K562 (cell line): Measurements from ENCODE around the gene FBXL13. TPM values are rescaled to one million over a fixed set of nuclear protein-coding genes. Genes with fewer than 3 reads are reported as not detected.

ENCODE experiments used
- ATAC-seq: fragments of 200-7000 bp; cut with Tn5 transposase; 3 replicates; pipeline ENCODE4 v1.9.1; 2020; ENCODE audit warnings: moderate library complexity
- BruUV-seq: library from RNA; stranded (reverse); fragments of 400-500 nt; replicated peaks from 2 replicates; lab custom pipeline; 2021; lab: Mats Ljungman, UMichigan
- CTCF ChIA-PET: fragments of 300-600 bp; formaldehyde crosslinking; extraction: SDS; loops from one replicate; lab custom pipeline; 2021; ENCODE audit warnings: low intra/inter-chr PET ratio; lab: Yijun Ruan, JAX
- POLR2A ChIA-PET: fragments of 300-600, 350-650 bp; sonication (Branson Sonifier 250); formaldehyde crosslinking; extraction: SDS; loops from one replicate; lab custom pipeline; 2021; ENCODE audit warnings: antibody characterized with exemption, inconsistent platforms; lab: Yijun Ruan, JAX
- DNase-seq, 4 experiments: peaks; one replicate each; pipeline versions ENCODE4 v3.0.0 to v3.0.0-alpha.2; 2011 to 2018; ENCODE audit warnings: low spot score in 3 of 4, mixed read lengths in 3 of 4; ENCODE audit errors: extremely low read depth in 1 of 4
- FAIRE-seq: peaks from 2 replicates; lab custom pipeline; 2011; peaks lifted over from hg19 to GRCh38; lab: Jason Lieb, UNC
- H2AFZ ChIP-seq: 2 replicates; pipeline ENCODE4 v1.6.0; 2011; ENCODE audit warnings: low read depth, low read length, control low read depth, inconsistent platforms
- H3K27ac ChIP-seq: fragments of 200-600 bp; 3 replicates; pipeline ENCODE4 v1.8.0; 2011; ENCODE audit warnings: low read depth, mild to moderate bottlenecking, control low read depth, inconsistent platforms, low read length, moderate library complexity, mixed read lengths; ENCODE audit errors: extremely low read depth
- H3K27me3 ChIP-seq, 2 experiments: fragments of 300-600 bp in 1 of 2; 2 replicates in 1 of 2; 3 replicates in 1 of 2; pipeline versions ENCODE4 v1.6.0 to v1.8.0; 2011; ENCODE audit warnings: inconsistent platforms in 2 of 2, low read length in 2 of 2, mild to moderate bottlenecking in 1 of 2, mixed read lengths in 1 of 2, moderate library complexity in 1 of 2; ENCODE audit not compliant: control insufficient read depth in 2 of 2, insufficient read depth in 2 of 2
- H3K36me3 ChIP-seq: fragments of 300-600 bp; 3 replicates; pipeline ENCODE4 v1.8.0; 2011; ENCODE audit warnings: mild to moderate bottlenecking, low read length, inconsistent platforms; ENCODE audit not compliant: control insufficient read depth, insufficient read depth
- H3K4me1 ChIP-seq, 2 experiments: fragments of 200-600 bp in 1 of 2; replicated peaks in 1 of 2; 2 replicates in 1 of 2; 3 replicates in 1 of 2; pipeline versions ENCODE4 v1.5.1 to v1.8.0; 2011; ENCODE audit warnings: inconsistent platforms in 2 of 2, low read length in 2 of 2, mild to moderate bottlenecking in 1 of 2, mixed read lengths in 1 of 2, moderate library complexity in 1 of 2; ENCODE audit not compliant: control insufficient read depth in 2 of 2, insufficient read depth in 2 of 2
- H3K4me2 ChIP-seq: 2 replicates; pipeline ENCODE4 v1.6.1; 2011; ENCODE audit warnings: low read length, control low read depth, inconsistent platforms, mixed read lengths; ENCODE audit not compliant: insufficient read depth
- H3K4me3 ChIP-seq: fragments of 200-600 bp; sonication (generic), shearing (Covaris generic); 2 replicates; pipeline ENCODE4 v1.5.1; 2016; ENCODE audit warnings: control low read depth, inconsistent platforms
- H3K79me2 ChIP-seq: fragments of 200-600 bp; 3 replicates; pipeline ENCODE4 v1.8.0; 2011; ENCODE audit warnings: low read length, inconsistent platforms; ENCODE audit not compliant: control insufficient read depth, insufficient read depth
- H3K9ac ChIP-seq, 2 experiments: 2 replicates each; pipeline versions ENCODE4 v1.6.0 to v1.6.1; 2011; ENCODE audit warnings: low read depth in 2 of 2, low read length in 2 of 2, control low read depth in 1 of 2, inconsistent platforms in 1 of 2, mild to moderate bottlenecking in 1 of 2, mixed read lengths in 1 of 2; ENCODE audit not compliant: insufficient read depth in 1 of 2
- H3K9me1 ChIP-seq: one replicate; pipeline ENCODE4 v1.6.0; 2011; ENCODE audit warnings: inconsistent platforms, mild to moderate bottlenecking, low read length, moderate library complexity; ENCODE audit not compliant: control insufficient read depth, insufficient read depth
- H3K9me3 ChIP-seq: replicated peaks from 2 replicates; pipeline ENCODE4 v1.5.1; 2011; ENCODE audit warnings: low read depth, low read length, inconsistent platforms; ENCODE audit not compliant: control insufficient read depth, insufficient read depth
- H4K20me1 ChIP-seq: replicated peaks from 2 replicates; pipeline ENCODE4 v1.6.1; 2011; ENCODE audit warnings: low read length, inconsistent platforms, mixed read lengths; ENCODE audit not compliant: control insufficient read depth, insufficient read depth
- CBFA2T2 ChIP-seq: fragments of 450-650 bp; conservative IDR thresholded peaks from 2 replicates; pipeline ENCODE4 v1.6.1; 2017; ENCODE audit warnings: mild to moderate bottlenecking
- CBX1 ChIP-seq: sonication (generic); IDR thresholded peaks from 2 replicates; pipeline ENCODE4 v1.6.1; 2016; ENCODE audit warnings: antibody characterized with exemption, low read depth, mild to moderate bottlenecking
- ERF ChIP-seq: fragments of 450-650 bp; formaldehyde crosslinking; IDR thresholded peaks from 2 replicates; pipeline ENCODE4 v1.4.0; 2020; ENCODE audit warnings: mild to moderate bottlenecking, mixed read lengths
- JUN ChIP-seq, 2 experiments: sonication (generic) in 1 of 2; formaldehyde crosslinking in 1 of 2; IDR thresholded peaks; 2 replicates each; pipeline versions ENCODE4 v1.6.1 to v1.8.0; 2012 to 2022; ENCODE audit warnings: borderline replicate concordance in 2 of 2, mild to moderate bottlenecking in 2 of 2, improper control_type of control experiment in 1 of 2, low read depth in 1 of 2, low read length in 1 of 2, missing genetic modification reagents in 1 of 2
- MYNN ChIP-seq, 2 experiments: sonication (generic); formaldehyde crosslinking in 1 of 2; IDR thresholded peaks; 2 replicates each; pipeline versions ENCODE4 v1.5.0 to v1.6.1; 2016 to 2020; ENCODE audit warnings: antibody characterized with exemption in 1 of 2, missing genetic modification reagents in 1 of 2
- NFIC ChIP-seq: fragments of 450-650 bp; IDR thresholded peaks from 2 replicates; pipeline ENCODE4 v1.6.1; 2017; ENCODE audit warnings: mild to moderate bottlenecking, inconsistent platforms
- POLR2AphosphoS2 ChIP-seq: IDR thresholded peaks from 2 replicates; pipeline ENCODE4 v1.6.1; 2012; ENCODE audit warnings: low read length, improper control_type of control experiment
- PYGO2 ChIP-seq: fragments of 450-650 bp; IDR thresholded peaks from 2 replicates; pipeline ENCODE4 v1.6.1; 2016; ENCODE audit warnings: mild to moderate bottlenecking, missing genetic modification characterization, moderate library complexity, missing compliant biosample characterization
- SMAD3 ChIP-seq: fragments of 450-650 bp; formaldehyde crosslinking; conservative IDR thresholded peaks from 2 replicates; pipeline ENCODE4 v1.4.0; 2020; ENCODE audit warnings: mild to moderate bottlenecking
- WGBS: fragments of 100-300 bp; shearing (Covaris generic); methylation state at CpG from one replicate; pipeline ENCODE4 v1.1.6; 2016; ENCODE audit warnings: low coverage, mixed read lengths; ENCODE audit not compliant: insufficient coverage; ENCODE audit errors: missing lambda C conversion rate; 5-methylcytosine and 5-hydroxymethylcytosine counted together
- in situ Hi-C: fragments of 300-500 bp; cut with MboI; formaldehyde crosslinking; loops from 4 replicates; pipeline ENCODE4 v1.15.0; 2018; ENCODE audit warnings: inconsistent platforms, mixed read lengths
- intact Hi-C: fragments of 100-400 bp; cut with micrococcal nuclease; formaldehyde crosslinking; loops from 2 replicates; pipeline ENCODE4 v1.14.2; 2022
- polyA plus RNA-seq, 8 experiments: library from polyadenylated mRNA; depleted of rRNA in 4 of 8; stranded (reverse) in 5 of 8; unstranded in 3 of 8; fragments of >200 nt; fragmentation: Nextera tagmentation in 2 of 8; fragmentation: Illumina TruSeq in 1 of 8; extraction: Ambion mirVana in 2 of 8; extraction: Trizol in 1 of 8; gene quantifications; 2 replicates each; pipeline versions ENCODE4 v1.2.1 to v1.2.3, GENCODE V29; 2011 to 2014; ENCODE audit warnings: inconsistent platforms in 1 of 8, missing spikeins in 1 of 8
- total RNA-seq, 7 experiments: library from RNA; depleted of rRNA in 6 of 7; stranded (reverse); fragments of >200 nt in 6 of 7; fragmentation: Illumina TruSeq in 2 of 7; extraction: Trizol in 2 of 7; gene quantifications; 2 replicates each; pipeline versions ENCODE4 v1.2.1 to v1.2.3, GENCODE V29; 2011 to 2021; ENCODE audit warnings: low replicate concordance in 1 of 7
- TF ChIP-seq, protein P1 (sequence below): sonication (generic); formaldehyde crosslinking; IDR thresholded peaks from 2 replicates; pipeline ENCODE4 v1.8.1; 2023; ENCODE audit warnings: mild to moderate bottlenecking, missing genetic modification reagents
- TF ChIP-seq, protein P2 (sequence below): sonication (generic); formaldehyde crosslinking; IDR thresholded peaks from 2 replicates; pipeline ENCODE4 v1.8.0; 2023; ENCODE audit warnings: mild to moderate bottlenecking, missing genetic modification reagents
- TF ChIP-seq, protein P3 (sequence below), 2 experiments: fragments of 450-650 bp; IDR thresholded peaks; 2 replicates each; pipeline ENCODE4 v1.6.1; 2018; ENCODE audit warnings: mild to moderate bottlenecking in 2 of 2, low read depth in 1 of 2; ENCODE audit not compliant: partially characterized antibody in 2 of 2

The FBXL13 gene
- total and polyA plus RNA-seq, 9 of the 15 experiments (the other 6 are each of a cell fraction or from before 2014, with no cell fraction given), result 16.3 to 55.0 (median 25.4) TPM

- TF ChIP-seq CBFA2T2, result peak; percentile 98
- TF ChIP-seq MYNN (IDR thresholded peaks at IDR 0.05), result peak; percentile 94
- no peak for TF ChIP-seq MYNN (CRISPR knock-in tag; IDR thresholded peaks at IDR 0.05)
These were observed 45.2 kb upstream of the FBXL13 start (continued) for GRCh38 chr7:103119791-103120291.

GRCh38 chr7:103117465-103117864 lies 42.9 kb upstream of the FBXL13 start:
- H3K79me2 ChIP-seq, result no peaks in the 10 kb centered on the region
- H3K27me3 ChIP-seq, result no peaks in the 10 kb centered on the region
- BruUV-seq, result no TSS peak
- H3K36me3 ChIP-seq, result peaks cover 29% of the 10 kb centered on the region
- H3K4me2 ChIP-seq, result no peak overlapping the region
- in situ Hi-C loops, result no loop called here
- WGBS, result 88% methylated on average over 2 of the region's 2 CpGs
- FAIRE-seq (no peak), ATAC-seq (no peak), DNase-seq (no peak)
- peaks cover 14 to 32% of the 10 kb centered on the region in 2 experiments for H3K4me1 ChIP-seq
- intact Hi-C loops, result no loop called here
- H4K20me1 ChIP-seq, result 0 out of 2 replicates have a peak, but pooled peaks cover 4% of the 10 kb centered on the region
- H3K9ac ChIP-seq, result no peak overlapping the region
- no peak overlapping the region for H2AFZ ChIP-seq
- ChIA-PET POLR2A (no interaction called here), CTCF (no interaction called here)
- no peaks in the 10 kb centered on the region for H3K9me1 ChIP-seq
- no peak overlapping the region for H3K4me3 ChIP-seq
- H3K9me3 ChIP-seq, result no peaks in the 10 kb centered on the region
- H3K27ac ChIP-seq, result no peak overlapping the region
- TF ChIP-seq POLR2AphosphoS2, result no peak
- TF ChIP-seq, protein P1, sequence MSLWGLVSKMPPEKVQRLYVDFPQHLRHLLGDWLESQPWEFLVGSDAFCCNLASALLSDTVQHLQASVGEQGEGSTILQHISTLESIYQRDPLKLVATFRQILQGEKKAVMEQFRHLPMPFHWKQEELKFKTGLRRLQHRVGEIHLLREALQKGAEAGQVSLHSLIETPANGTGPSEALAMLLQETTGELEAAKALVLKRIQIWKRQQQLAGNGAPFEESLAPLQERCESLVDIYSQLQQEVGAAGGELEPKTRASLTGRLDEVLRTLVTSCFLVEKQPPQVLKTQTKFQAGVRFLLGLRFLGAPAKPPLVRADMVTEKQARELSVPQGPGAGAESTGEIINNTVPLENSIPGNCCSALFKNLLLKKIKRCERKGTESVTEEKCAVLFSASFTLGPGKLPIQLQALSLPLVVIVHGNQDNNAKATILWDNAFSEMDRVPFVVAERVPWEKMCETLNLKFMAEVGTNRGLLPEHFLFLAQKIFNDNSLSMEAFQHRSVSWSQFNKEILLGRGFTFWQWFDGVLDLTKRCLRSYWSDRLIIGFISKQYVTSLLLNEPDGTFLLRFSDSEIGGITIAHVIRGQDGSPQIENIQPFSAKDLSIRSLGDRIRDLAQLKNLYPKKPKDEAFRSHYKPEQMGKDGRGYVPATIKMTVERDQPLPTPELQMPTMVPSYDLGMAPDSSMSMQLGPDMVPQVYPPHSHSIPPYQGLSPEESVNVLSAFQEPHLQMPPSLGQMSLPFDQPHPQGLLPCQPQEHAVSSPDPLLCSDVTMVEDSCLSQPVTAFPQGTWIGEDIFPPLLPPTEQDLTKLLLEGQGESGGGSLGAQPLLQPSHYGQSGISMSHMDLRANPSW (CRISPR knock-in tag), result no peak
- no peak for TF ChIP-seq SMAD3 (CRISPR knock-in tag)
- no peak for TF ChIP-seq ERF (CRISPR knock-in tag)
- TF ChIP-seq PYGO2 (tag), result no peak
- no peak for TF ChIP-seq JUN (IDR thresholded peaks at IDR 0.05; ENCODE audit: borderline replicate concordance, low read depth, low read length)
- TF ChIP-seq JUN (CRISPR knock-in tag; IDR thresholded peaks at IDR 0.05; ENCODE audit: borderline replicate concordance), result no peak
- TF ChIP-seq, protein P2, sequence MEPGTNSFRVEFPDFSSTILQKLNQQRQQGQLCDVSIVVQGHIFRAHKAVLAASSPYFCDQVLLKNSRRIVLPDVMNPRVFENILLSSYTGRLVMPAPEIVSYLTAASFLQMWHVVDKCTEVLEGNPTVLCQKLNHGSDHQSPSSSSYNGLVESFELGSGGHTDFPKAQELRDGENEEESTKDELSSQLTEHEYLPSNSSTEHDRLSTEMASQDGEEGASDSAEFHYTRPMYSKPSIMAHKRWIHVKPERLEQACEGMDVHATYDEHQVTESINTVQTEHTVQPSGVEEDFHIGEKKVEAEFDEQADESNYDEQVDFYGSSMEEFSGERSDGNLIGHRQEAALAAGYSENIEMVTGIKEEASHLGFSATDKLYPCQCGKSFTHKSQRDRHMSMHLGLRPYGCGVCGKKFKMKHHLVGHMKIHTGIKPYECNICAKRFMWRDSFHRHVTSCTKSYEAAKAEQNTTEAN, result no peak
- no peak for TF ChIP-seq CBX1
- no peak for TF ChIP-seq NFIC
- TF ChIP-seq, protein P3, sequence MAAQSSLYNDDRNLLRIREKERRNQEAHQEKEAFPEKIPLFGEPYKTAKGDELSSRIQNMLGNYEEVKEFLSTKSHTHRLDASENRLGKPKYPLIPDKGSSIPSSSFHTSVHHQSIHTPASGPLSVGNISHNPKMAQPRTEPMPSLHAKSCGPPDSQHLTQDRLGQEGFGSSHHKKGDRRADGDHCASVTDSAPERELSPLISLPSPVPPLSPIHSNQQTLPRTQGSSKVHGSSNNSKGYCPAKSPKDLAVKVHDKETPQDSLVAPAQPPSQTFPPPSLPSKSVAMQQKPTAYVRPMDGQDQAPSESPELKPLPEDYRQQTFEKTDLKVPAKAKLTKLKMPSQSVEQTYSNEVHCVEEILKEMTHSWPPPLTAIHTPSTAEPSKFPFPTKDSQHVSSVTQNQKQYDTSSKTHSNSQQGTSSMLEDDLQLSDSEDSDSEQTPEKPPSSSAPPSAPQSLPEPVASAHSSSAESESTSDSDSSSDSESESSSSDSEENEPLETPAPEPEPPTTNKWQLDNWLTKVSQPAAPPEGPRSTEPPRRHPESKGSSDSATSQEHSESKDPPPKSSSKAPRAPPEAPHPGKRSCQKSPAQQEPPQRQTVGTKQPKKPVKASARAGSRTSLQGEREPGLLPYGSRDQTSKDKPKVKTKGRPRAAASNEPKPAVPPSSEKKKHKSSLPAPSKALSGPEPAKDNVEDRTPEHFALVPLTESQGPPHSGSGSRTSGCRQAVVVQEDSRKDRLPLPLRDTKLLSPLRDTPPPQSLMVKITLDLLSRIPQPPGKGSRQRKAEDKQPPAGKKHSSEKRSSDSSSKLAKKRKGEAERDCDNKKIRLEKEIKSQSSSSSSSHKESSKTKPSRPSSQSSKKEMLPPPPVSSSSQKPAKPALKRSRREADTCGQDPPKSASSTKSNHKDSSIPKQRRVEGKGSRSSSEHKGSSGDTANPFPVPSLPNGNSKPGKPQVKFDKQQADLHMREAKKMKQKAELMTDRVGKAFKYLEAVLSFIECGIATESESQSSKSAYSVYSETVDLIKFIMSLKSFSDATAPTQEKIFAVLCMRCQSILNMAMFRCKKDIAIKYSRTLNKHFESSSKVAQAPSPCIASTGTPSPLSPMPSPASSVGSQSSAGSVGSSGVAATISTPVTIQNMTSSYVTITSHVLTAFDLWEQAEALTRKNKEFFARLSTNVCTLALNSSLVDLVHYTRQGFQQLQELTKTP (IDR thresholded peaks at IDR 0.05; ENCODE audit: low read depth in 1 of 2, partially characterized antibody in 2 of 2), result no peak
